SHP77 treated with DMSO at 0.1 percent for 48 hours (cell line): ENCODE data around the gene F7.
A peak's percentile ranks its signal among the peaks of the same experiment; 100 is the strongest.
"Not testable (repeated sequence)": the region's sequence is repeated elsewhere in the genome, so short reads cannot be mapped to it uniquely, and the experiment has no call there.

Experiments
- DNase-seq: peaks from one replicate; lab custom pipeline; 2025; lab: John Stamatoyannopoulos, UW

The F7 gene

GRCh38 chr13:113153810-113154748 is 48.5 kb downstream of the F7 start:
- no peak for DNase-seq

GRCh38 chr13:113155201-113155600 is 49.6 kb downstream of the F7 start:
- no peak for DNase-seq

GRCh38 chr13:113155982-113156655 is 50.5 kb downstream of the F7 start:
- DNase-seq = no peak

- no peak for DNase-seq
Measured at GRCh38 chr13:113157206-113157928, 51.8 kb downstream of the F7 start.

GRCh38 chr13:113157929-113158747 is 52.5 kb downstream of the F7 start, which contains the start of gene PROZ:
Gene PROZ, plus strand, starts transcription at chr13:113158648. Its CDS starts 13 bp downstream, at chr13:113158661.
- no peak for DNase-seq

GRCh38 chr13:113158946-113159345 is 53.4 kb downstream of the F7 start:
- DNase-seq = no peak

- DNase-seq = no peak
Measured at GRCh38 chr13:113159701-113160100, 54.1 kb downstream of the F7 start.

- DNase-seq = no peak
Measured at GRCh38 chr13:113160983-113161382, 55.4 kb downstream of the F7 start.

- no peak for DNase-seq
Measured at GRCh38 chr13:113161433-113161832, 55.8 kb downstream of the F7 start.

- DNase-seq = not testable (repeated sequence)
Measured at GRCh38 chr13:113161975-113162374, 56.4 kb downstream of the F7 start.

GRCh38 chr13:113162783-113163685 is 57.4 kb downstream of the F7 start:
- DNase-seq = peak; percentile 26

- DNase-seq = no peak
Measured at GRCh38 chr13:113164492-113164891, 58.9 kb downstream of the F7 start.

GRCh38 chr13:113166266-113166665 is 60.7 kb downstream of the F7 start:
- no peak for DNase-seq

GRCh38 chr13:113166681-113167080 is 61.1 kb downstream of the F7 start:
- DNase-seq = no peak

- DNase-seq = no peak
Measured at GRCh38 chr13:113167155-113167554, 61.6 kb downstream of the F7 start.

- no peak for DNase-seq
Measured at GRCh38 chr13:113167575-113167974, 62.0 kb downstream of the F7 start.

GRCh38 chr13:113168211-113168610 is 62.6 kb downstream of the F7 start:
- no peak for DNase-seq

GRCh38 chr13:113169277-113170272 is 64.0 kb downstream of the F7 start:
- peak; percentile 80 for DNase-seq
